GM18526 (cell line): ENCODE data around the gene CDHR2.

Source experiments
- POLR2A ChIP-seq: IDR thresholded peaks from 3 replicates; pipeline ENCODE4 v1.6.1; 2011; ENCODE audit not compliant: insufficient read length; ENCODE audit errors: extremely low read depth

CDHR2 gene

GRCh38 chr5:176589039-176589769 is 40.1 kb downstream of the CDHR2 start:
- no peak for TF ChIP-seq POLR2A

GRCh38 chr5:176590035-176590717 is 41.0 kb downstream of the CDHR2 start:
- TF ChIP-seq POLR2A = no peak

DNA sequence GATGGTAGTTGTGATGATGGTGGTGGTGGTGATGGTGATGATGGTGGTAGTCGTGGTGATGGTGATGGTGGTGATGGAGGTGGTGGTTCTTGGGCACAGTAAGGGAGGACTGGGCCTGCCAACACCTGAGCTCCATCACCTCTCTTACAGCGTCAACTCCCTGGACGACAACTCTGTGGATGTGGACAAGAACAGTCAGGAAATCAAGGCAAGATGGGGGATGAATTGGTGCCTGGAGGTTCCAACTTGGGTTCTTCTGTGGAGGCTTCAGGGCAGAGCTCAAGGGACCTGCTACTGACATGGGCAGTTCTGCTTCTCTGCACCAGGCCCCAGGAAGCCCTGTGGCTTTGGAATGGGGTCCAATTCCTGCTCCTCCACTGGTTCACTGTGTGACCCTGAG is 43.4 kb downstream of the CDHR2 start:
- no peak for TF ChIP-seq POLR2A

DNA sequence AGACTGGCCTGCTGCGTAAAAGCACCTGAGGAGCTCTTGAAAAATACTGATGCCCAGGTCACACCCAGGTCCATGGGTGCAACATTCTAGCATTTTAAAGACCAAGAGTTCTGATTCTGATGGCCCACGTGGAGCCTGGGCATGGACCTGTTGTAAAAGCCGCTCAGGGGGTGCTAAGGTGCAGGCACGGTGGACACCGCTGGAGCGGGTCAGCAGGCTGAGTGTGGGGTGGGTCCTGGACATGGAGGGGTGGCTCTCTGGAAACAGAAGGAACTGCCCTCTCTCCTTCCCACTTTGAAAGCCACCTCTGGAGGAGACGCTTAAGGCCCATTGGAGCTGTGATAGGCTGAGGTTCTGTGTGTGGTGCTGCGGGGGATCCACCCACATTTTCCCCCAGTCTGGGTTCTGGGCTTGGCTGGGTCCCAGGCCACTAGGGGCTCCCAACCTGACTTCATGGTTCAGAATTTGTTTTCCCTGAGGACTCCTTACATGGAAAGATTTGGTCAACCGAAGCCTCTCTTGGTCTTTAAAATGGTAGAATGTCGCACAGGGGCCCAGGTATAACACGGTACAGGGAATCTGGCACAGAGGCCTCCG is 44.2 kb downstream of the CDHR2 start:
- no peak for TF ChIP-seq POLR2A

DNA sequence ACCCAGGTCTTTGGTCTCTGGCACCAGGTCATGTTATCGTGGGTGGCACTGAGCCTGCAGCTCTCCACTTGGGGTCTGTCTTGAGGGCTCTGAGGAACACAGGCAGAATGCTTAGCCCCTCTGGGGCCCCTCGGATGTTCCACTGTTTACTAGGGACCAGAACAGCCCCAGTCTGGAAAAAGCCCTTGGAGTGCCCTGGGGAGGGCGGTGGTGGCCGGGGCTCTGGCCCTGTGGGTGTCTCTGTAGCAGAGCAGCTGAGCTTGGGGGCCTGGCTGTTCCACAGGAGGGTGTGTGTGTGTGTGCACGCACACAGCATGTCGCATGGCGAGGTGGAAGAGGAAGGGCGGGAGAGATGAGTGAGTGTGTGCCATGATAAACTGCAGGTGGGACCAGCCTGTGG is 45.4 kb downstream of the CDHR2 start:
- no peak for TF ChIP-seq POLR2A

DNA sequence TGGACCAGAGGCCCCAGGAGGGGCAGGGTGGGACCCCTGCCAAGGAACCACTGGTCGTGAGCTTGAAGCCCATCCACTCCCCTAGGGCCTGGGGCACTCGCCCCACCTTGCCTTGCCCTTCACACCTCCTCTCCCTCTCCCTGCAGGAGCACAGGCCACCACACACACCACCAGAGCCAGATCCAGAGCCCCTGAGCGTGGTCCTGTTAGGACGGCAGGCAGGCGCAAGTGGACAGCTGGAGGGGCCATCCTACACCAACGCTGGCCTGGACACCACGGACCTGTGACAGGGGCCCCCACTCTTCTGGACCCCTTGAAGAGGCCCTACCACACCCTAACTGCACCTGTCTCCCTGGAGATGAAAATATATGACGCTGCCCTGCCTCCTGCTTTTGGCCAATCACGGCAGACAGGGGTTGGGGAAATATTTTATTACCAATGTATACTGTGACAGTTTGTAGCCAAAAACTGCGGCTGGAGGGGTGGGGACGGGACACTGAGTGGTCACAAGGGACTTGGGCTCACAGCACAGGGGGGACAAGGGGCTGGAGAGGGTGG is 46.3 kb downstream of the CDHR2 start:
- no peak for TF ChIP-seq POLR2A

GRCh38 chr5:176596069-176596644 is 47.0 kb downstream of the CDHR2 start:
- TF ChIP-seq POLR2A = no peak

DNA sequence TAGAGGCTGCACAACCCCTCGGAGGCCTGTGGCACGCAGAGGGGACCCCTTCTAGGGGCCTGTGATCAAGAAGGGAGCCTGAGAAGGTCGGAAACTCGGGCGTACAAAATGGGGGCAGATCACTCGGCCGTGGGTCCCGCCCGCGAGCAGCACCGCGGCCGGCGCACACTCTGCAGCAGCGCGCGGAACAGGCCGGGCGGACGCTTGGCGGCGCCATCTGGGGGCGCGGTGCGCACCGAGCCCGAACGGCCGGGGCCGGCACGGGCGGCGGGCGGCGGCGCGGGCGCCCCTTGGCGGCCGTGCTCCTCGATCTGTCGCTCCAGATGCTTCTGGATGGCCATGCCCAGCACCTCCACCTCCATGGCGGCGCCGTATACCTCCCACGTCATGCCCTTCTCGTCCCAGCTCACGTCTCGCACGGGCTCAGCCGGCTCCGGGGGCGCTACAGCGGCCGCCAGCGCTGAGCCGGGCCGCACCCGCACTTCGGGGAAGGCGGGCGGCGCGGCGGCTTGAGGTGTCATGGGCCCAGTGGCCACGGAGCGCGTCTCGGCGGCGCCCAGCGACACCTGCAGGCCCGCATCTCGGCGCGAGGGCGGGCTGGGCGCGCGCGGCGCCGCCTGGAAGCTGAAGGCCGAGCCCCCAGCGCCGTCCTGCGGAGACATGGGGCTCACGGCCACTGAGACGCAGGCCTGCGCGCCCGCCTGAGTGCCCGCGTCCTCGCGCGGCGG is 47.7 kb downstream of the CDHR2 start:
- TF ChIP-seq POLR2A = no peak

DNA sequence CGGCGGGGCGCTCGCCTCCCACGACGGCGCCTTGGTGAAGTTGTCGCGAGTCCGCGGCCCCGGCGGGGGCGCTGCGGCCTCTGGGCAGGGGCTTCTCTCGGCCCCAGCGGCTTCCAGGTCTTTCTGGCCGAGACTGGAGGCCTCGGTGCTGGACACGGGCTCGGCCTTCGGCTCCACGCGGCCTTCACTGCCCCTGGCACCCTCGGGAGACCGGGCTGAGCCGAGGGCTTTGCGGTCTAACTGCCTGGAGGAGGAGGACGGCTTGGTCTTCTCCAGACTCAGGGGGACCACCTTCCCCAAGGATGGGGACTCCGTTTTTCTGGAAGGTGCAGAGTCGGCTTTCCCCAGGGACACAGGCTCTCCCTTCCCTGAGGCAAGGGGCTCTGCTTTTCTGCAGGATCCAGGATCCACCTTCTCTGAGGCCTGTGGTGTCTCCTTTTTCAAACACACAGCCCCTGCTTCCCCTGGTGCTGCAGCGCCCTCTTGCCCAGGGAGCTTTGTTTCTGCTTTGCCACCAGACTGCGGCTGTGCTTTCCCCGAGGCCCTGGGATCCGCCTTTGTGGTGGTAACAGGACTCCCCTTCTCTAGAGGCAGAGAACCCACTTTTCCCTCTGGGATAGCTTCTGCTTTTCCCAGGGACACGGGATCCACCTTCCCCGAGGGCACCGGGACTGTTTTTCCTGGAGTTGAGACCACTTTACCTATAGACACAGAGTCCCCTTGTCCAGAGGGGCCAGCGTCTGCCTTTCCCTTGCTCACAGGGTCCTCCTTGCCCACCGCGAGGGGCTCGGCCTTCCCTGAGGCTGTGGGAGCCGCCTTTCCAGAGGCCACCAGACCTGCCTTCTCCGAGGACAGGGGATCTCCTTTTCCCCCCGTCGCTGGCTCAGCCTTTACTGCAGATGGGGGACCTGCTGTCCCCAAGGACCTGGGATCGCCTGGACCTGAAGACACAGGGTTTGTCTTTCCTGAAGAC is 48.6 kb downstream of the CDHR2 start:
- no peak for TF ChIP-seq POLR2A

DNA sequence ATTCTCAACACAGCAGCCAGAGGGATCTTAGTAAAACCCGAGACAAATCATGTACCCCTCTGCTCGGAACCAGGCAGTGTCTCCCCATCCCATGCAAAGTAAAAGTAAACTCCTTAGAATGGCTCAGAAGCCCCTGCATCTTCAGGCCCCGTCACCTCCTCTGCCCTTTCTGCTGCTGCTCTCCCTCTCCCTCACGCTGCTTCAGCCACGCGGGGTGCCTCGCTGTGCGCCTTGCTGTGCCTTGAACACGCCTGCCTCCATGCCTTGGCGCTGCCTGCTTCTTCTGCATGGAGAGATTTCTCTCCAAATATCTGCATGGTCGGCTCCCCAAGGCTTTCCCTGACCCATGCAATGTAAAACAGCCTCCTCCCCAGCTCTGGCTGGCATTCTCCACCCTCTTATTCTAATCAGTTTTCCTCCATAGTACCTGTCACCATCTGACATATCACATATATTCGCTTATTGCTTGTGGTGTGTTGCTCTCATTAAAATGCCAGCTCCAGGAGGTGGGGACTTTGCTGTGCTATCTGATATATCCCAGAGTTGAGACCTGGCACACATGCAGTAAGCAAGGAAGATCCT is 52.9 kb downstream of the CDHR2 start:
- no peak for TF ChIP-seq POLR2A

GRCh38 chr5:176603091-176603490 is 53.9 kb downstream of the CDHR2 start:
- TF ChIP-seq POLR2A = no peak

GRCh38 chr5:176606032-176606431 is 56.9 kb downstream of the CDHR2 start:
- TF ChIP-seq POLR2A = no peak

GRCh38 chr5:176606875-176607274 is 57.7 kb downstream of the CDHR2 start:
- no peak for TF ChIP-seq POLR2A
